Lung (tissue), 12 donors: ENCODE data around the gene CNTNAP2. TPM values are rescaled to one million over a fixed set of nuclear protein-coding genes. Genes with fewer than 3 reads are reported as not detected.
A peak's percentile ranks its signal among the peaks of the same experiment; 100 is the strongest.

Experiments used
- ATAC-seq: fragments of 200-7000 bp; cut with Tn5 transposase; one replicate; pipeline ENCODE4 v1.9.1; 2020; ENCODE audit warnings: moderate number of reproducible peaks; ENCODE audit not compliant: insufficient read depth, low FRiP score
- DNase-seq, 3 donors: peaks; one replicate each; pipeline ENCODE4 v3.0.0-alpha.2; 2013 to 2017
- H3K27ac ChIP-seq, 2 donors: one replicate each; pipeline ENCODE4 v1.5.1; 2013; ENCODE audit warnings: mild to moderate bottlenecking in 2 of 2, moderate library complexity in 2 of 2, control low read depth in 1 of 2, inconsistent platforms in 1 of 2, low read depth in 1 of 2, low read length in 1 of 2
- H3K27me3 ChIP-seq, 3 donors: one replicate each; pipeline ENCODE4 v1.5.1; 2013; ENCODE audit warnings: low read length in 2 of 3; ENCODE audit not compliant: control insufficient read depth in 3 of 3, insufficient read depth in 3 of 3
- H3K36me3 ChIP-seq, 4 donors: one replicate each; pipeline ENCODE4 v1.5.1; 2013; ENCODE audit warnings: low read length in 4 of 4, mild to moderate bottlenecking in 1 of 4, moderate library complexity in 1 of 4; ENCODE audit not compliant: control insufficient read depth in 4 of 4, insufficient read depth in 4 of 4
- H3K4me1 ChIP-seq, 5 donors: one replicate each; pipeline ENCODE4 v1.5.1; 2013; ENCODE audit warnings: low read length in 5 of 5, mild to moderate bottlenecking in 2 of 5, moderate library complexity in 1 of 5; ENCODE audit not compliant: control insufficient read depth in 5 of 5, insufficient read depth in 5 of 5
- H3K4me3 ChIP-seq: one replicate; pipeline ENCODE4 v1.5.1; 2013; ENCODE audit warnings: mild to moderate bottlenecking, control low read depth, moderate library complexity
- H3K9ac ChIP-seq, 2 donors: one replicate each; pipeline ENCODE4 v1.5.1; 2013; ENCODE audit warnings: low read length in 2 of 2, control low read depth in 1 of 2; ENCODE audit not compliant: insufficient read depth in 1 of 2
- H3K9me3 ChIP-seq, 4 donors: one replicate each; pipeline ENCODE4 v1.5.1; 2013; ENCODE audit warnings: low read length in 3 of 4, mild to moderate bottlenecking in 1 of 4, moderate library complexity in 1 of 4; ENCODE audit not compliant: control insufficient read depth in 4 of 4, insufficient read depth in 3 of 4
- WGBS, 2 donors: extraction: QIAGEN DNeasy Blood & Tissue Kit; methylation state at CpG; one replicate each; pipeline ENCODE4 v1.1.7; 2013; 5-methylcytosine and 5-hydroxymethylcytosine counted together
- polyA plus RNA-seq, 2 donors: library from polyadenylated mRNA; stranded (reverse); fragments of 200-250 nt; gene quantifications; one replicate each; pipeline ENCODE4 v1.2.1, GENCODE V29; 2013
- total RNA-seq, 2 donors: library from RNA; depleted of rRNA in 1 of 2; stranded (reverse); fragments of >200 nt in 1 of 2; gene quantifications; one replicate each; pipeline ENCODE4 v1.2.1, GENCODE V29; 2014 to 2021
- TF ChIP-seq, protein P1 (sequence below): IDR thresholded peaks from 2 replicates; pipeline ENCODE4 v1.5.1; 2012; ENCODE audit warnings: mild to moderate bottlenecking; ENCODE audit errors: control extremely low read depth, extremely low read depth
- donor health status: control.
- donor health status: control.
- donor health status: Bipolar disorder and iron deficiency.
- donor health status: healthy.
- donor health status: DM: yes; HTN: yes; CAD: no.

The CNTNAP2 gene
- total and polyA plus RNA-seq, 4 donors, result 0.18 to 45.3 (median 0.52) TPM

DNA sequence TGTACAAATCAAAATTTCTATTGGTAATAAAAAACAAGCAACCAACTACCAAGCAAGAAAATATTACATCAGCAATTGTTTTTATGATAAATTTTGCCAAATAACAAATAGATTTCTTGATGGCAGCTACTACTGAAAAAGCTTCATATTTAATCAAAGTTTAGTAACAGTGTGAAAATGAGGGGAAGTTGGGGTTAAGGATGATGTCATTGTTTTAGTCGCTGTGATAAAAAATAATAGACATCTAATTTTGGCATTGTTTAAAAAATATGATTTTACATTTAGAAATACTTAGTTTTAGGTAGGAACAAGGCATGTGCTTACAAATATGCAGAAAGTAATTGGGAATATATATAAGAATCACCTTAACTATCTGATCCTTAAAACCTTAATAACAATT lies 145.9 kb downstream of the CNTNAP2 start:
- ATAC-seq, result no peak
- Histone ChIP-seq H3K4me1 (no peaks in the 10 kb centered on the region), H3K4me3 (no peak overlapping the region), H3K36me3 (no peaks in the 10 kb centered on the region), H3K27ac (no peak overlapping the region), H3K9ac (no peak overlapping the region), H3K27me3 (no peaks in the 10 kb centered on the region), H3K9me3 (no peaks in the 10 kb centered on the region)
- no peak for DNase-seq
- TF ChIP-seq, protein P1, sequence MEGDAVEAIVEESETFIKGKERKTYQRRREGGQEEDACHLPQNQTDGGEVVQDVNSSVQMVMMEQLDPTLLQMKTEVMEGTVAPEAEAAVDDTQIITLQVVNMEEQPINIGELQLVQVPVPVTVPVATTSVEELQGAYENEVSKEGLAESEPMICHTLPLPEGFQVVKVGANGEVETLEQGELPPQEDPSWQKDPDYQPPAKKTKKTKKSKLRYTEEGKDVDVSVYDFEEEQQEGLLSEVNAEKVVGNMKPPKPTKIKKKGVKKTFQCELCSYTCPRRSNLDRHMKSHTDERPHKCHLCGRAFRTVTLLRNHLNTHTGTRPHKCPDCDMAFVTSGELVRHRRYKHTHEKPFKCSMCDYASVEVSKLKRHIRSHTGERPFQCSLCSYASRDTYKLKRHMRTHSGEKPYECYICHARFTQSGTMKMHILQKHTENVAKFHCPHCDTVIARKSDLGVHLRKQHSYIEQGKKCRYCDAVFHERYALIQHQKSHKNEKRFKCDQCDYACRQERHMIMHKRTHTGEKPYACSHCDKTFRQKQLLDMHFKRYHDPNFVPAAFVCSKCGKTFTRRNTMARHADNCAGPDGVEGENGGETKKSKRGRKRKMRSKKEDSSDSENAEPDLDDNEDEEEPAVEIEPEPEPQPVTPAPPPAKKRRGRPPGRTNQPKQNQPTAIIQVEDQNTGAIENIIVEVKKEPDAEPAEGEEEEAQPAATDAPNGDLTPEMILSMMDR, result no peak
- 74 to 76% methylated on average over 1 of the region's 1 CpG for WGBS, 2 donors

DNA sequence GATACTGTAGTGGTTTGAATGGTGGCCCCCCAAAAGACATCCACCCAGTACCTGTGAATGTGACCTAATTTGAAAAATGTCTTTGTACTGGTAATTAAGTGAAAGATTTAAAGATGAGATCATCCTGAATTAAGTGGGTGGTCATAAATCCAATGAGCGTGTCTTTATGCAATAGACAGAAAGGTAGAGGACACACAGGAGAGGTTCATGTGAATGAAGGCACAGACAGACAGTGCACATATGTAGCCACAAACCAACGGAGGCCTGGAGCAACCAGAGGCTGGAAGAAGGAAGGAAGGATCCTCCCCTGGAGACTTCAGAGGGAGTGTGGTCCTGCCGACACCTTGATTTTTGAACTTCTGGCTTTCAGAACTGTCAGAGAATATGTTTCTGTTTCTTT lies 160.3 kb downstream of the CNTNAP2 start:
- Histone ChIP-seq H3K9me3 (no peaks in the 10 kb centered on the region), H3K9ac (no peak overlapping the region), H3K36me3 (no peaks in the 10 kb centered on the region), H3K27ac (no peak overlapping the region), H3K4me3 (no peak overlapping the region), H3K4me1 (no peaks in the 10 kb centered on the region), H3K27me3 (no peaks in the 10 kb centered on the region)
- TF ChIP-seq, protein P1, result no peak
- no peak for DNase-seq
- ATAC-seq, result no peak
- WGBS, 2 donors, result 84 to 89% methylated on average over 3 of the region's 3 CpGs

DNA sequence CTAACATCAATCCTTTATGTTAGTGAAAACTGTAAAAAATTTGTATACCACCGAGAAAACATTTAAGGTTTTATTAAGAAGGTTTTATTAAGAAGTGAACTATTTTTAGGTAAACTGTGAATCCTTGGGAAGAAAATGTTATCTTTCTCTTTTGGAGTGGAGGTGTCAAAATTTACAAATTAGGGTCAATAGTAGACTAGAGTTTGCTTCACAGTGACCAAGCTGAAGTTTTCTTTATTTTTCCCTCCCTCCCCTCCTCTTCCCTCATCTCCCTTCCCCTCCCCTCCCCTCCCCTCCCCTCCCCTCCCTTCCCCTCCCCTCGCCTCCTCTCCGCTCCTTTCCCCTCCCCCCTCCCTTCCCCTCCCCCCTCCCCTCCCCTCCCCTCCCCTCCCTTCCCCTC lies 168.8 kb downstream of the CNTNAP2 start:
- Histone ChIP-seq H3K4me1 (no peaks in the 10 kb centered on the region), H3K27me3 (no peaks in the 10 kb centered on the region), H3K36me3 (no peaks in the 10 kb centered on the region), H3K9ac (no peak overlapping the region), H3K4me3 (no peak overlapping the region), H3K27ac (no peak overlapping the region), H3K9me3 (no peaks in the 10 kb centered on the region)
- TF ChIP-seq, protein P1, result no peak
- DNase-seq, result no peak
- ATAC-seq, result no peak
- WGBS, 2 donors, result 88 to 91% methylated on average over 1 of the region's 3 CpGs

DNA sequence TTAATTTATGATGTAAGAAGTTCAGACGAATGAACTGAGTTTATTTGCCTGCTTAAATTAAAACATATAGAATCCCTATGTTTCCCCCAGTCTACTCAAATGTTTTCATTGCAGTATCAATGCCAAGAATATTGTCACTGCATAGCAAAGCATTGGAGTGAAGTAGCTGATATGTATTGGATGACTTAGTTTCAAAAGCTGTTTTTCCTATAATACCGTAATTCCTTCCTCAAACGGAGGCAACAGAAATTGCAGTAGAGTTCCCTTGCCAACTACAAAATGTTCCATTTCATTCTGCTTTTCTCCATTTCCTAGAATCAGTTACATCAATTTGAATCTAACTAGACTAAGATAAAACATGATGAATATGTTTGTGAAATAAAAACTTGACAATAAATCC lies 174.1 kb downstream of the CNTNAP2 start:
- H3K27me3 ChIP-seq, result no peaks in the 10 kb centered on the region
- H3K9ac ChIP-seq, result no peak overlapping the region
- H3K9me3 ChIP-seq, result peaks cover 0 to 2% (median 0%) of the 10 kb centered on the region in 4 donors
- no peak overlapping the region for H3K27ac ChIP-seq
- no peaks in the 10 kb centered on the region for H3K36me3 ChIP-seq
- H3K4me1 ChIP-seq, result peaks cover 0 to 4% (median 0%) of the 10 kb centered on the region in 5 donors
- DNase-seq (peak in 2 of 3 donors; percentile 20 to 39), ATAC-seq (no peak)
- no peak overlapping the region for H3K4me3 ChIP-seq
- TF ChIP-seq, protein P1, result no peak
- WGBS, 2 donors, result 79 to 86% methylated on average over 3 of the region's 3 CpGs
